GM23338 (cell line): ENCODE data around the gene DGCR8. TPM values are rescaled to one million over a fixed set of nuclear protein-coding genes. Genes with fewer than 3 reads are reported as not detected.

ENCODE experiments used
- ATAC-seq: fragments of 200-7000 bp; cut with Tn5 transposase; 3 replicates; pipeline ENCODE4 v1.9.1; 2020
- DNase-seq: peaks from one replicate; pipeline ENCODE4 v3.0.0-alpha.2; 2015; ENCODE audit warnings: low spot score
- H2AFZ ChIP-seq: fragments of 200-600 bp; sonication (generic); 2 replicates; pipeline ENCODE4 v1.8.0; 2016; ENCODE audit warnings: antibody characterized with exemption, mild to moderate bottlenecking, moderate library complexity
- H3F3A ChIP-seq: fragments of 200-600 bp; sonication (generic); replicated peaks from 2 replicates; pipeline ENCODE4 v1.8.0; 2017; ENCODE audit warnings: antibody characterized with exemption, mixed run types, low read depth
- H3K27ac ChIP-seq: fragments of 200-600 bp; sonication (generic); 2 replicates; pipeline ENCODE4 v1.6.1; 2016; ENCODE audit warnings: low read depth
- H3K27me3 ChIP-seq: fragments of 200-600 bp; sonication (generic); 2 replicates; pipeline ENCODE4 v1.8.0; 2016; ENCODE audit warnings: mild to moderate bottlenecking, mixed run types, moderate library complexity; ENCODE audit not compliant: insufficient read depth
- H3K36me3 ChIP-seq: fragments of 200-600 bp; sonication (generic); 2 replicates; pipeline ENCODE4 v1.8.0; 2016; ENCODE audit warnings: mild to moderate bottlenecking; ENCODE audit not compliant: insufficient read depth
- H3K4me1 ChIP-seq: fragments of 200-600 bp; sonication (generic); 2 replicates; pipeline ENCODE4 v1.8.0; 2016; ENCODE audit warnings: mild to moderate bottlenecking, moderate library complexity; ENCODE audit not compliant: insufficient read depth
- H3K4me2 ChIP-seq: fragments of 200-600 bp; sonication (generic); 2 replicates; pipeline ENCODE4 v1.7.1; 2017; ENCODE audit warnings: mixed run types
- H3K4me3 ChIP-seq: fragments of 200-600 bp; sonication (generic); 2 replicates; pipeline ENCODE4 v1.6.1; 2016; ENCODE audit warnings: mixed run types
- H3K79me2 ChIP-seq: fragments of 200-600 bp; sonication (generic); replicated peaks from 2 replicates; pipeline ENCODE4 v1.8.0; 2017; ENCODE audit warnings: mild to moderate bottlenecking; ENCODE audit not compliant: insufficient read depth
- H3K9me2 ChIP-seq: fragments of 200-600 bp; sonication (generic); 2 replicates; pipeline ENCODE4 v1.8.0; 2017; ENCODE audit not compliant: insufficient read depth
- H4K20me1 ChIP-seq: fragments of 200-600 bp; sonication (generic); replicated peaks from 2 replicates; pipeline ENCODE4 v1.8.0; 2017; ENCODE audit warnings: mild to moderate bottlenecking; ENCODE audit not compliant: insufficient read depth
- H3K27ac Mint-ChIP-seq: 2 replicates; pipeline ENCODE4 v1.8.0; 2020; ENCODE audit warnings: inconsistent platforms, mild to moderate bottlenecking, moderate library complexity, mixed read lengths
- H3K27me3 Mint-ChIP-seq: 3 replicates; pipeline ENCODE4 v1.8.0; 2022; ENCODE audit warnings: low read depth, mild to moderate bottlenecking, moderate library complexity, mixed read lengths, inconsistent platforms; ENCODE audit not compliant: insufficient read depth, poor library complexity
- H3K36me3 Mint-ChIP-seq: 3 replicates; pipeline ENCODE4 v1.8.0; 2021; ENCODE audit warnings: low read depth, mild to moderate bottlenecking, inconsistent platforms, moderate library complexity, mixed read lengths
- H3K4me1 Mint-ChIP-seq: 3 replicates; pipeline ENCODE4 v1.8.0; 2020; ENCODE audit warnings: mild to moderate bottlenecking, inconsistent platforms, mixed read lengths
- H3K4me3 Mint-ChIP-seq: 3 replicates; pipeline ENCODE4 v1.8.0; 2021; ENCODE audit warnings: moderate library complexity, mild to moderate bottlenecking, inconsistent platforms, mixed read lengths
- H3K9me3 Mint-ChIP-seq: 3 replicates; pipeline ENCODE4 v1.8.0; 2020; ENCODE audit warnings: moderate library complexity, mild to moderate bottlenecking, inconsistent platforms, mixed read lengths
- CREB1 ChIP-seq: fragments of 250-450 bp; sonication (Bioruptor Pico); IDR thresholded peaks from 2 replicates; pipeline ENCODE4 v1.5.0; 2020; ENCODE audit warnings: low read depth, mild to moderate bottlenecking, moderate library complexity
- EZH2 ChIP-seq: fragments of 200-600 bp; sonication (generic); IDR thresholded peaks from one replicate; pipeline ENCODE4 v1.8.0; 2017; ENCODE audit warnings: antibody characterized with exemption, mild to moderate bottlenecking, low read depth; ENCODE audit not compliant: unreplicated experiment
- EZH2phosphoT487 ChIP-seq: fragments of 200-600 bp; sonication (generic); IDR thresholded peaks from one replicate; pipeline ENCODE4 v1.8.1; 2018; ENCODE audit warnings: antibody characterized with exemption; ENCODE audit not compliant: unreplicated experiment
- NANOG ChIP-seq: IDR thresholded peaks from 2 replicates; pipeline ENCODE4 v1.6.1; 2016; ENCODE audit warnings: antibody characterized with exemption, borderline replicate concordance
- POLR2AphosphoS5 ChIP-seq: IDR thresholded peaks from 2 replicates; pipeline ENCODE4 v1.6.1; 2016; ENCODE audit warnings: antibody characterized with exemption, low read depth
- STAT1 ChIP-seq: IDR thresholded peaks from one replicate; pipeline ENCODE4 v1.6.1; 2016; ENCODE audit warnings: antibody characterized with exemption; ENCODE audit not compliant: unreplicated experiment
- polyA plus RNA-seq: library from polyadenylated mRNA; unstranded; fragments of >200 nt; fragmentation: Nextera tagmentation; extraction: Ambion mirVana; gene quantifications from 2 replicates; pipeline ENCODE4 v1.2.1, GENCODE V29; 2016
- total RNA-seq: library from RNA; depleted of rRNA; stranded (reverse); fragments of >200 nt; shearing (Covaris generic); gene quantifications from 2 replicates; pipeline ENCODE4 v1.2.3, GENCODE V29; 2014
- TF ChIP-seq, protein P1 (sequence below), 2 experiments: fragments of 200-600 bp in 1 of 2; sonication (generic) in 1 of 2; conservative IDR thresholded peaks; 2 replicates each; pipeline versions ENCODE4 v1.5.1 to v1.6.1; 2016 to 2017; ENCODE audit warnings: antibody characterized with exemption in 2 of 2, low read depth in 2 of 2, mild to moderate bottlenecking in 2 of 2, moderate library complexity in 1 of 2
- TF ChIP-seq, protein P2 (sequence below): IDR thresholded peaks from one replicate; pipeline ENCODE4 v1.6.1; 2018; ENCODE audit warnings: antibody characterized with exemption; ENCODE audit not compliant: unreplicated experiment

Gene DGCR8
- total and polyA plus RNA-seq, 2 experiments from 2014 or later: 12.2 to 48.9 TPM

DNA sequence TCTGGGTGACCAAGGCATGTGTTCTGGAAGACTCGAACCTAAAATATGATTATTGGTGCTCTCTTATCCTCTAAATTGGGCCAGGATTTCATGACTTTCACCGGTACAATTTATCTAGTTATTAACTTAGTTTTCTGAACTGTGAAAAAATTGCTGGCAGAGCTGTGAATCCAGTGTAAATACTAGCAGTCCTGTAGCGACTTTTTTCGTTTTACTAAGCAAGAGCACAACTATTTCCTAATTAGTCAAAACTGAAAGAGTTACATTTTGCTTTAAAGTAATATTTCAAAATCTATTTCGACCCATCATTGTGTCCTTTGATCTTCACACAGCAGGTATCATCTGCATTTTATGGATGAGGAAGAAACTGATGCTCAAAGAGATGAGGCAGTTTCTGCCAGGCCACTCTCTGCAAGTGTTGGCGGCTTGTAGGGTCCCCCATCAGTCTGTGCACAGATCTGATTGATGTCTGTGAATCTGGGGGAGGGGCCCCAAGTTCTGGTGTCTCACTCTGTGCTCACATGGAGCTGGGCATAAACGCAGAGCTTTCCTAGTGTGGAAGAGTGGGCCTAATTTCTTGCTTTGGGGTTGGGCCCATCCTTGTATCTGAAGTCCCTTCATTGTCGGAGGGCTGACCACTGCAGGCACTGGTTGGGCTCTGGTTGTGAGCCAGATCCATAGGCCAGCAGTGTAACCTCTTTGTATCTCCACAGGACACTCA is 38.4 kb downstream of the DGCR8 start (continued):
- no peak for TF ChIP-seq EZH2phosphoT487
- TF ChIP-seq NANOG: no peak
- no peak for TF ChIP-seq STAT1
- TF ChIP-seq, protein P1, sequence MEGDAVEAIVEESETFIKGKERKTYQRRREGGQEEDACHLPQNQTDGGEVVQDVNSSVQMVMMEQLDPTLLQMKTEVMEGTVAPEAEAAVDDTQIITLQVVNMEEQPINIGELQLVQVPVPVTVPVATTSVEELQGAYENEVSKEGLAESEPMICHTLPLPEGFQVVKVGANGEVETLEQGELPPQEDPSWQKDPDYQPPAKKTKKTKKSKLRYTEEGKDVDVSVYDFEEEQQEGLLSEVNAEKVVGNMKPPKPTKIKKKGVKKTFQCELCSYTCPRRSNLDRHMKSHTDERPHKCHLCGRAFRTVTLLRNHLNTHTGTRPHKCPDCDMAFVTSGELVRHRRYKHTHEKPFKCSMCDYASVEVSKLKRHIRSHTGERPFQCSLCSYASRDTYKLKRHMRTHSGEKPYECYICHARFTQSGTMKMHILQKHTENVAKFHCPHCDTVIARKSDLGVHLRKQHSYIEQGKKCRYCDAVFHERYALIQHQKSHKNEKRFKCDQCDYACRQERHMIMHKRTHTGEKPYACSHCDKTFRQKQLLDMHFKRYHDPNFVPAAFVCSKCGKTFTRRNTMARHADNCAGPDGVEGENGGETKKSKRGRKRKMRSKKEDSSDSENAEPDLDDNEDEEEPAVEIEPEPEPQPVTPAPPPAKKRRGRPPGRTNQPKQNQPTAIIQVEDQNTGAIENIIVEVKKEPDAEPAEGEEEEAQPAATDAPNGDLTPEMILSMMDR (conservative IDR thresholded peaks at IDR 0.05; ENCODE audit: low read depth in 2 of 2): no peak
- TF ChIP-seq, protein P2, sequence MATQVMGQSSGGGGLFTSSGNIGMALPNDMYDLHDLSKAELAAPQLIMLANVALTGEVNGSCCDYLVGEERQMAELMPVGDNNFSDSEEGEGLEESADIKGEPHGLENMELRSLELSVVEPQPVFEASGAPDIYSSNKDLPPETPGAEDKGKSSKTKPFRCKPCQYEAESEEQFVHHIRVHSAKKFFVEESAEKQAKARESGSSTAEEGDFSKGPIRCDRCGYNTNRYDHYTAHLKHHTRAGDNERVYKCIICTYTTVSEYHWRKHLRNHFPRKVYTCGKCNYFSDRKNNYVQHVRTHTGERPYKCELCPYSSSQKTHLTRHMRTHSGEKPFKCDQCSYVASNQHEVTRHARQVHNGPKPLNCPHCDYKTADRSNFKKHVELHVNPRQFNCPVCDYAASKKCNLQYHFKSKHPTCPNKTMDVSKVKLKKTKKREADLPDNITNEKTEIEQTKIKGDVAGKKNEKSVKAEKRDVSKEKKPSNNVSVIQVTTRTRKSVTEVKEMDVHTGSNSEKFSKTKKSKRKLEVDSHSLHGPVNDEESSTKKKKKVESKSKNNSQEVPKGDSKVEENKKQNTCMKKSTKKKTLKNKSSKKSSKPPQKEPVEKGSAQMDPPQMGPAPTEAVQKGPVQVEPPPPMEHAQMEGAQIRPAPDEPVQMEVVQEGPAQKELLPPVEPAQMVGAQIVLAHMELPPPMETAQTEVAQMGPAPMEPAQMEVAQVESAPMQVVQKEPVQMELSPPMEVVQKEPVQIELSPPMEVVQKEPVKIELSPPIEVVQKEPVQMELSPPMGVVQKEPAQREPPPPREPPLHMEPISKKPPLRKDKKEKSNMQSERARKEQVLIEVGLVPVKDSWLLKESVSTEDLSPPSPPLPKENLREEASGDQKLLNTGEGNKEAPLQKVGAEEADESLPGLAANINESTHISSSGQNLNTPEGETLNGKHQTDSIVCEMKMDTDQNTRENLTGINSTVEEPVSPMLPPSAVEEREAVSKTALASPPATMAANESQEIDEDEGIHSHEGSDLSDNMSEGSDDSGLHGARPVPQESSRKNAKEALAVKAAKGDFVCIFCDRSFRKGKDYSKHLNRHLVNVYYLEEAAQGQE: no peak

DNA sequence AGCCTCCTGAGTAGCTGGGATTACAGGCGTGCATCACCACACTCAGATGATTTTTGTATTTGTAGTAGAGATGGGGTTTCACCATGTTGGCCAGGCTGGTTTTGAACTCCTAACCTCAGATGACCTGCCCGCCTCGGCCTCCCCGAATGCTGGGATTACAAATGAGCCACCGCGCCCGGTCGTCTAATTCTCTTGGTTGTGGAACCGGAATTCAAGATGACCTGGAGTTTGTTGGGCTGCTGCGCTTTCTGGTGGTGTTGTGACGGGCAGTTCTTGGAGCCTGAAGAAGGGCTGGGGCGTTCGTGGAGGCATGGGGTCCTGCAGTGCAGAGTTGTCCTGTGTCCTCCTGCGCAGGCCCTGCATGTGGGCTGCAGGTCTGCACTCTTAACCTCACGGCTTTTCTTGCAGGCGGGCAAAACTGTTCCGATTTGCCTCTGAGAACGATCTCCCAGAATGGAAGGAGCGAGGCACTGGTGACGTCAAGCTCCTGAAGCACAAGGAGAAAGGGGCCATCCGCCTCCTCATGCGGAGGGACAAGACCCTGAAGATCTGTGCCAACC is 41.9 kb downstream of the DGCR8 start:
- H4K20me1 ChIP-seq: peaks cover 42% of the 10 kb centered on the region
- no peak for TF ChIP-seq EZH2
- TF ChIP-seq STAT1: no peak
- no peak for TF ChIP-seq NANOG
- no peak for TF ChIP-seq CREB1 (CRISPR knock-in tag)
- TF ChIP-seq, protein P2: no peak
- no peak for TF ChIP-seq POLR2AphosphoS5

More for the DNA sequence above, 41.9 kb downstream of the DGCR8 start:
- no peak overlapping the region for H3K4me2 ChIP-seq
- 0 out of 2 replicates have a peak overlapping the region, but pooled peaks have one; percentile 50 for H3K27ac ChIP-seq
- no peaks in the 10 kb centered on the region for H3K9me2 ChIP-seq
- no peak overlapping the region for H3K4me3 ChIP-seq
- H3K36me3 ChIP-seq: peaks cover 49% of the 10 kb centered on the region
- H3K27me3 ChIP-seq: no peaks in the 10 kb centered on the region
- peaks cover 22% of the 10 kb centered on the region for H3F3A ChIP-seq
- Mint-ChIP-seq H3K4me1 (peaks cover 17% of the 10 kb centered on the region), H3K27me3 (peaks cover 24% of the 10 kb centered on the region), H3K36me3 (peaks cover 89% of the 10 kb centered on the region), H3K4me3 (no peak overlapping the region), H3K27ac (0 out of 2 replicates have a peak overlapping the region, but pooled peaks have one; percentile 27), H3K9me3 (no peaks in the 10 kb centered on the region)
- H2AFZ ChIP-seq: no peak overlapping the region
- DNase-seq (no peak), ATAC-seq (no peak)
- peaks cover 10% of the 10 kb centered on the region for H3K4me1 ChIP-seq
- H3K79me2 ChIP-seq: peaks cover 58% of the 10 kb centered on the region
